Natural killer cell (primary cell): ENCODE data around the gene ACTRT1. TPM values are rescaled to one million over a fixed set of nuclear protein-coding genes. Genes with fewer than 3 reads are reported as not detected.

ENCODE experiments used
- ATAC-seq, 3 donors: fragments of 150-1000 bp in 2 of 3; fragments of 200-7000 bp in 1 of 3; cut with Tn5 transposase; 1 replicate in 1 of 3; 2 replicates in 2 of 3; pipeline ENCODE4 v1.10.0; 2021; ENCODE audit warnings: mild to moderate bottlenecking in 2 of 3, moderate library complexity in 2 of 3
- DNase-seq, 2 donors: peaks; one replicate each; pipeline versions ENCODE4 v3.0.0 to v3.0.0-alpha.2; 2013 to 2021; ENCODE audit warnings: mixed read lengths in 1 of 2
- H3K27ac ChIP-seq: one replicate; pipeline ENCODE4 v1.5.1; 2013; ENCODE audit warnings: mild to moderate bottlenecking, low read length
- H3K27me3 ChIP-seq: one replicate; pipeline ENCODE4 v1.6.1; 2013; ENCODE audit warnings: low read length; ENCODE audit not compliant: control insufficient read depth, insufficient read depth
- H3K36me3 ChIP-seq: one replicate; pipeline ENCODE4 v1.6.1; 2013; ENCODE audit warnings: low read length; ENCODE audit not compliant: control insufficient read depth, insufficient read depth
- H3K4me1 ChIP-seq: one replicate; pipeline ENCODE4 v1.6.1; 2013; ENCODE audit warnings: low read length; ENCODE audit not compliant: control insufficient read depth, insufficient read depth
- H3K4me3 ChIP-seq: one replicate; pipeline ENCODE4 v1.5.1; 2013; ENCODE audit warnings: low read length
- H3K9me3 ChIP-seq: one replicate; pipeline ENCODE4 v1.6.1; 2013; ENCODE audit warnings: low read length; ENCODE audit not compliant: control insufficient read depth, insufficient read depth
- H3K27ac Mint-ChIP-seq, 2 donors: one replicate each; pipeline ENCODE4 v1.8.0; 2022; ENCODE audit warnings: mild to moderate bottlenecking in 2 of 2, mixed read lengths in 2 of 2, moderate library complexity in 1 of 2
- H3K27me3 Mint-ChIP-seq, 2 donors: one replicate each; pipeline ENCODE4 v1.8.0; 2022; ENCODE audit warnings: low read depth in 2 of 2, mixed read lengths in 2 of 2
- H3K36me3 Mint-ChIP-seq: one replicate; pipeline ENCODE4 v1.8.0; 2022; ENCODE audit warnings: mixed read lengths
- H3K4me1 Mint-ChIP-seq, 2 donors: one replicate each; pipeline ENCODE4 v1.8.0; 2022; ENCODE audit warnings: mixed read lengths in 2 of 2
- H3K4me3 Mint-ChIP-seq: one replicate; pipeline ENCODE4 v1.8.0; 2022; ENCODE audit warnings: mild to moderate bottlenecking, moderate library complexity, mixed read lengths
- H3K9me3 Mint-ChIP-seq, 2 donors: one replicate each; pipeline ENCODE4 v1.8.0; 2022; ENCODE audit warnings: mixed read lengths in 2 of 2
- WGBS: methylation state at CpG from one replicate; pipeline ENCODE4 v1.1.7; 2013; ENCODE audit warnings: missing lambda C conversion rate; ENCODE audit not compliant: insufficient coverage; 5-methylcytosine and 5-hydroxymethylcytosine counted together
- intact Hi-C: fragments of 100-400 bp; cut with micrococcal nuclease; formaldehyde crosslinking; loops from one replicate; pipeline ENCODE4 v1.14.2; 2022
- total RNA-seq, 4 donors: library from RNA; stranded (reverse); fragments of 120-200 nt in 1 of 4; gene quantifications; one replicate each; pipeline versions ENCODE4 v1.2.3 to v1.2.4, GENCODE V29; 2013 to 2022
- TF ChIP-seq, protein P1 (sequence below): fragments of 200-600 bp; IDR thresholded peaks from one replicate; pipeline ENCODE4 v1.8.0; 2022; ENCODE audit warnings: antibody characterized with exemption

ACTRT1 gene
- not detected for total RNA-seq
- total RNA-seq (2013) = not detected

GRCh38 chrX:128052303-128052702 lies at the start of gene ACTRT1:
Gene ACTRT1, minus strand, starts transcription at chrX:128052403. Its CDS starts 197 bp downstream, at chrX:128052206.
- Mint-ChIP-seq H3K27me3 (no peaks in the 10 kb centered on the region), H3K36me3 (no peaks in the 10 kb centered on the region)
- 70% methylated on average over 1 of the region's 1 CpG for WGBS

GRCh38 chrX:128078545-128078944 lies 26.3 kb upstream of the ACTRT1 start:
- H3K27me3 ChIP-seq = no peaks in the 10 kb centered on the region
- Mint-ChIP-seq H3K4me1 (no peaks in the 10 kb centered on the region), H3K4me3 (no peak overlapping the region), H3K27ac (no peak overlapping the region), H3K27me3 (no peaks in the 10 kb centered on the region), H3K9me3 (peaks cover 0 to 2% of the 10 kb centered on the region in 2 donors), H3K36me3 (no peaks in the 10 kb centered on the region)
- H3K27ac ChIP-seq = no peak overlapping the region
- H3K4me1 ChIP-seq = no peaks in the 10 kb centered on the region
- intact Hi-C loops = no loop called here
- no peak for ATAC-seq
- 80% methylated on average over 1 of the region's 2 CpGs for WGBS
- H3K9me3 ChIP-seq = no peaks in the 10 kb centered on the region
- no peak for DNase-seq
- no peaks in the 10 kb centered on the region for H3K36me3 ChIP-seq
- TF ChIP-seq, protein P1, sequence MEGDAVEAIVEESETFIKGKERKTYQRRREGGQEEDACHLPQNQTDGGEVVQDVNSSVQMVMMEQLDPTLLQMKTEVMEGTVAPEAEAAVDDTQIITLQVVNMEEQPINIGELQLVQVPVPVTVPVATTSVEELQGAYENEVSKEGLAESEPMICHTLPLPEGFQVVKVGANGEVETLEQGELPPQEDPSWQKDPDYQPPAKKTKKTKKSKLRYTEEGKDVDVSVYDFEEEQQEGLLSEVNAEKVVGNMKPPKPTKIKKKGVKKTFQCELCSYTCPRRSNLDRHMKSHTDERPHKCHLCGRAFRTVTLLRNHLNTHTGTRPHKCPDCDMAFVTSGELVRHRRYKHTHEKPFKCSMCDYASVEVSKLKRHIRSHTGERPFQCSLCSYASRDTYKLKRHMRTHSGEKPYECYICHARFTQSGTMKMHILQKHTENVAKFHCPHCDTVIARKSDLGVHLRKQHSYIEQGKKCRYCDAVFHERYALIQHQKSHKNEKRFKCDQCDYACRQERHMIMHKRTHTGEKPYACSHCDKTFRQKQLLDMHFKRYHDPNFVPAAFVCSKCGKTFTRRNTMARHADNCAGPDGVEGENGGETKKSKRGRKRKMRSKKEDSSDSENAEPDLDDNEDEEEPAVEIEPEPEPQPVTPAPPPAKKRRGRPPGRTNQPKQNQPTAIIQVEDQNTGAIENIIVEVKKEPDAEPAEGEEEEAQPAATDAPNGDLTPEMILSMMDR = no peak
- H3K4me3 ChIP-seq = no peak overlapping the region

More at GRCh38 chrX:128052303-128052702, at the start of gene ACTRT1:
- Histone ChIP-seq H3K27ac (no peak within 1 kb of the TSS), H3K9me3 (no peaks in the 10 kb centered on the region), H3K4me3 (no peak within 1 kb of the TSS), H3K4me1 (no peaks in the 10 kb centered on the region), H3K36me3 (no peaks in the 10 kb centered on the region), H3K27me3 (no peaks in the 10 kb centered on the region)
- intact Hi-C loops = no loop called here
- TF ChIP-seq, protein P1 = no peak
- ATAC-seq (no peak), DNase-seq (no peak)
- Mint-ChIP-seq H3K27ac (no peak within 1 kb of the TSS), H3K9me3 (peaks cover 0 to 8% of the 10 kb centered on the region in 2 donors), H3K4me3 (no peak within 1 kb of the TSS), H3K4me1 (no peaks in the 10 kb centered on the region)

GRCh38 chrX:128057421-128057820 lies 5.2 kb upstream of the ACTRT1 start:
- Mint-ChIP-seq H3K27me3 (no peaks in the 10 kb centered on the region), H3K36me3 (no peaks in the 10 kb centered on the region)
- WGBS = no CpG with 5 or more reads among the region's 2 CpGs

GRCh38 chrX:128051526-128051925 lies 677 bp downstream of the ACTRT1 start:
- Mint-ChIP-seq H3K36me3 (no peaks in the 10 kb centered on the region), H3K27me3 (no peaks in the 10 kb centered on the region), H3K27ac (no peak overlapping the region), H3K4me1 (no peaks in the 10 kb centered on the region), H3K4me3 (no peak overlapping the region), H3K9me3 (peaks cover 0 to 9% of the 10 kb centered on the region in 2 donors)
- no peak overlapping the region for H3K27ac ChIP-seq
- no peaks in the 10 kb centered on the region for H3K27me3 ChIP-seq
- DNase-seq (no peak), ATAC-seq (no peak)
- no peaks in the 10 kb centered on the region for H3K4me1 ChIP-seq
- H3K4me3 ChIP-seq = no peak overlapping the region
- no peaks in the 10 kb centered on the region for H3K9me3 ChIP-seq
- WGBS = 83% methylated on average over 9 of the region's 10 CpGs
- H3K36me3 ChIP-seq = no peaks in the 10 kb centered on the region
- intact Hi-C loops = no loop called here
- TF ChIP-seq, protein P1 = no peak

More at GRCh38 chrX:128057421-128057820, 5.2 kb upstream of the ACTRT1 start:
- no peaks in the 10 kb centered on the region for H3K36me3 ChIP-seq
- DNase-seq = no peak
- Mint-ChIP-seq H3K27ac (no peak overlapping the region), H3K9me3 (peaks cover 7 to 9% of the 10 kb centered on the region in 2 donors), H3K4me1 (no peaks in the 10 kb centered on the region), H3K4me3 (no peak overlapping the region)
- no peaks in the 10 kb centered on the region for H3K4me1 ChIP-seq
- TF ChIP-seq, protein P1 = no peak
- no peaks in the 10 kb centered on the region for H3K9me3 ChIP-seq
- intact Hi-C loops = no loop called here
- no peak overlapping the region for H3K4me3 ChIP-seq
- no peaks in the 10 kb centered on the region for H3K27me3 ChIP-seq
- ATAC-seq = no peak
- no peak overlapping the region for H3K27ac ChIP-seq
